Forelimb muscle (tissue), 1 donor: ENCODE measurements around the gene CDNF. TPM values are rescaled to one million over a fixed set of nuclear protein-coding genes. Genes with fewer than 3 reads are reported as not detected.
"Not testable (repeated sequence)": the region's sequence is repeated elsewhere in the genome, so short reads cannot be mapped to it uniquely, and the experiment has no call there.

Experiments
- DNase-seq: peaks from one replicate; pipeline ENCODE4 v3.0.0-alpha.2; 2013; ENCODE audit warnings: low read depth
- polyA plus RNA-seq: library from polyadenylated mRNA; unstranded; fragments of 120-200 nt; gene quantifications from one replicate; pipeline ENCODE4 v1.2.1, GENCODE V29; 2013; ENCODE audit not compliant: insufficient read length

Gene CDNF
- 3.5 TPM for polyA plus RNA-seq

DNA sequence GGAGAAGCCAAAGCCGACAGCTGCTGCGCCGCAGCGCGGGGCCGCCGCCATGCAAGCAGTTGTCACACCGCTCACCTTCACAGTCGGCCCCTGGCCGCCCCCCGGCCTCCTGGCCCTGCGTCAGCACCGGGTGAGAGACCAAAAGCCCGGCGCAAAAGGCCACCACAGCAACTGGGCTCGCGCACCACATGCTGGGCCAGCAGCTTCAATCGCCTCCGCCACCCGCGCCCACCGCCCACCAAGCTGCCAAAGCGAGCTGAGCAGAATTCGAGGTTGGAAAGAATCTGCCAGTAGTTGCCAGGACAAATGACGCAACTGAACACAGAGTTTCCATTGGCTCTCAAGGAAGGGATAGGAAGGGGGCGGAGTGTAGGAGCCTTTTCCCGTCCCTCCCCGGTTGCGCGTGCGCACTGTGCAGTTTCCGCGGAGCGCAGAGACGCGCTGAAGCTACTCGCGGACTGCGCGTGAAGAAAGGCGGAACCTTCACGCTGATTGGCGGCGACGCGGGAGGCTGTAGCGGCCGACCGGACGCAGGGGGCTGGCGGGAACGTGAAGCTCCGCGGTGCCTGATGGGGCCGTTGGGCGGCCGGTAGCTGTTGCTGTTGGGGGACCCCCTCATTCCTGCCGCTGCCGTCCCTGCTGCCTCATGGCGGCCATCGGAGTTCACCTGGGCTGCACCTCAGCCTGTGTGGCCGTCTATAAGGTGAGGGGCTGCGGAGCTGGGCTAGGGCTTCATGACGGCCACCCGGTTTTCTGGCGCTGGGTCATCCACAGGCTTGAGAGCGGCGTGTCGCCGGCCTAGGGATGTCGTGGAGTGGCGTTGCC is at the start of gene CDNF, which contains the start of the genes HSPA14 and MSANTD7:
Gene CDNF, minus strand, starts transcription at position 281 of the 825 bp plus-strand sequence. Its CDS starts 91 bp downstream, at position 190.
Gene HSPA14, plus strand, starts transcription at position 550 of the 825 bp plus-strand sequence. Its CDS starts 97 bp downstream, at position 647.
Gene MSANTD7, plus strand, starts transcription at position 550 of the 825 bp plus-strand sequence. CDS start 3,979 bp downstream, outside the sequence.
- DNase-seq = peak; percentile 100

DNA sequence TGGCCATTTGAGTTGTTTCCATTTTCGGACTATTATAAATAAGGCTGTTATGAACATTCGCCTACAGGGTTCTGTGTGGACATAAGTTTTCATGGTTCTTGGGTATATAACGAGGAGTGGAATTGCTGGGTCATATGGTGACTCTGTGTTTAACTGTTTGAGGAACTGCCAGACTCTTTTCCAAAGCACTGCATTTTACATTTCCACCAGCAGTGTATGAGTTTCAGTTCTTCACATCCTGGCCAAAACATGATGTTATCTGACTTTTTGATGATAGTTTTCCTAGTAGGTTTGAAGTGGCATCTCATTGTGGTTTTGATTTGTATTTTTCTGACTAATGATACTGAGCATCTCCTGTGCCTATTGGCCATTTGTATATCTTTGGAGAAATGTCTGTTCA is 46.2 kb upstream of the CDNF start:
- DNase-seq = no peak

DNA sequence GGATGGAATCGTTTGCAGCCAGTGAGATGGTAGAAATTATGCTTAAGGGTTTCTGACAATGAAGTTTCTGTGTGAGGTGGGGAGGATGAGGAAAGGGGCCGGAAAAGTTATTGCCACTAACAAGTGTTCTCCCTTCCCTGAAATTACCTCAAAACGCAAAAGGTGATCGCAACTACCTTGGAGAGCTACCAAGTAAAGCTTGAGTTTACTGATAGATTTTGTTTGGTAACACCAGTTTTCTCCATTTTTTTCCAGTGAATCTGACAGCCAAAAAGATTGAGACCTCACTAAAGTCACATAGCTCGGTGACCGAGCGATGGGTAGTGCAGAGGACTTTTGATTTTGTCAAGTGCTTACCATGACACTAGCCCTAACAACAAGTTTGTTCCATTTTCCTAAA is 42.4 kb upstream of the CDNF start:
- DNase-seq = no peak

- no peak for DNase-seq
Measured at GRCh38 chr10:14879928-14880193, 42.0 kb upstream of the CDNF start.

- DNase-seq = no peak
Measured at GRCh38 chr10:14879124-14879927, 41.5 kb upstream of the CDNF start.

DNA sequence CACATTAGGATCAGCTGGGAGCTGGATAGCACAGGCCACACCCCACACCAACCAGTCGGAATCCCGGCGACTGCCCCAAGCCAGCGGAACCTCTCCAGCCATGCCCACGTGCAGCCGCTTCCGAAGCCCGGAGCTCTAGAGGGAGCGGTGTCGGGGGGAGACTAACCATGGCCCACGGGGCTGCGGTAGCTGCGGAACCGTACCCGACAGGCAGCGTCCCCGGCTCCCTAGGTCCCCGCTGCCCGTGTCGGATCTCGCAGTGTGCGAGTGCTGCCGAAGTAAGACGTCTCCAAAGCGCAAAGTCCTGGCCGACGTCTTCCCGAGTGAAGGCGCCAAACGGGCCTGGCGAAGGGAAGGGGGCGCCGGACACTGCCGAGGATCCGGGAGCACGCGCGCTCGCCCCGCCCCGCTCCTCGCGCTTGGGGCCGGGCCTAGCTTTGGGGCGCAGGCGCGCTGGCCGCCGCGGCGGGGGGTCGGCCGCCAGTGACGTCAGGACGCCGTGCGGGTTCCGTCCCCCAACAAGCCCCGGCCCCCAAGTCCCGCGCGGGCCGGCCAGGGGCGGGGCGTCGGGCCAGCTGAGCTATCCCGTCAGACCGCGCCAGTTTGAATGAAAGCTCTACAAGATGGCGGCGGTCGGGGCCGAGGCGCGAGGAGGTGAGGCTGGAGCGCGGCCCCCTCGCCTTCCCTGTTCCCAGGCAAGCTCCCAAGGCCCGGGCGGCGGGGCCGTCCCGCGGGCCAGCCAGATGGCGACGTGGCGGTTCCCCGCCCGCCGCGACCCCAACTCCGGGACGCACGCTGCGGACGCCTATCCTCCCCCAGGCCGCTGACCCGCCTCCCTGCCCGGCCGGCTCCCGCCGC is 40.7 kb upstream of the CDNF start, which contains the start of gene SUV39H2:
Gene SUV39H2, plus strand, starts transcription at position 601 of the 858 bp plus-strand sequence. Its CDS starts 23 bp downstream, at position 624.
- peak; percentile 78 for DNase-seq

DNA sequence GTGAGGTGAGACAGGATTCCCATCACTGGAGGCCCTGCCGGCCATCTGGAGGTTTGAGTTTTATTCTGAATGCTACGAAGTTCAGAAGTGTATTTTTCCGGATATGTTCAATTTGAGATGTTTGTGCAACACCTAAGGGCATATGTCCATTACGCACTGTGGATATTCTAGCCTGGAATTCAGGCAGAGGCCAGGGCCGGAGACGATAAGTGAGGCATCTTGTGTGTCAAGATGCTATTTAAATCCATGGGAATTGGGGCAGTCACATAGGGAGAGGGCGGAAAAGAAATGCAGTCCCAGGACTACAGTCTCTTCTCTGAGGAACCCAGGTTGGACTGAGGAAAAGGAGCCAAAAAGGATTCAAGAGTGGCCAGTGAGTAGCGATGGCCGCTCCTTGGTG is 38.9 kb upstream of the CDNF start:
- no peak for DNase-seq

DNA sequence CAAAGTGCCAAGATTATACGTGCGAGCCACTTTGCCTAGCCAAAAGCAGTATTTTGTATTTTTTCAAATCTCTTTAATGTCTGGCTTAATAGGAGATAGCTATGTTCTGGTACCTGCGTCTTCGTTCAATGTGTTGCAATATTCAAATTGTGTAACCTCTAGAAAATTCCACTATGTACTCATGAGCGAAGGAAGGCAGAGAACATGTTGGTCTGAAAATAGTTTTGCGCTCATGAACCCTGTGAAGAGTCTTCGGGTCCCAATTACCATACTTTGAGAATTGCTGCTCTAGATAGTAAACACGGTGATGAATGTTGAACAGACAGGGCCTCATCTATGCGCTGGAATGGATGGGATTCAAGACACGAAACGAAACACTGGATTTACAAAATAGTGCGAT is 38.1 kb upstream of the CDNF start:
- no peak for DNase-seq

DNA sequence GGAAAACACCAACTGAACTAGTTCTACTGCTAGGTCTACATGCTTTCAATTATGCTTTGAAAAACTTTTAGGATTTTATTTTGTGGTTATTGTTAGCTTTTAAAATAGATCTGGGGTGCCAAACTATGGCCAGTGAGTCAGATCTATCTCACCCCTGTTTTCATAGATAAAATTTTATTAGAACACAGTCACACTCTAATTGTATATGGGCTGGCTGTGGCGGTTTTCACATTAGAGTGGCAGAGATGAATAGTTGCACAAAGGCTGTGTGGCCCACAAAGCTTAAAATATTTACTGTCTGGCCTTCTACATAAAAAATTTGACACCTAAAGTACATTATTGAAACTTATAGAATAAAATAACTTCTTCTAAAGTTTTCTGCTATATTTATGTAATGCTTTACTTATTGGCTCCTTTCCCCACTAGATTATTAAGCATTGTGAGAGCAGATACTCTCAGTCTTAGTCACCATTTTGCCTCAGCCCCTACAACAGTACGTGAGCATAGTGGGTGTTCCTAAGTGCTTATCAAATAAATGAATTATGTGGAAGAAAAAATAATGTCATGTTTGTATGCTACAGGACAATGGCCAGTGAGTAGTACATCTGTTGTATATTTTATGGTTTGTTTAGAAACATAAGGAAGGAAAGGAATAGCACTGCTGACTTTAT is 35.4 kb upstream of the CDNF start:
- no peak for DNase-seq

DNA sequence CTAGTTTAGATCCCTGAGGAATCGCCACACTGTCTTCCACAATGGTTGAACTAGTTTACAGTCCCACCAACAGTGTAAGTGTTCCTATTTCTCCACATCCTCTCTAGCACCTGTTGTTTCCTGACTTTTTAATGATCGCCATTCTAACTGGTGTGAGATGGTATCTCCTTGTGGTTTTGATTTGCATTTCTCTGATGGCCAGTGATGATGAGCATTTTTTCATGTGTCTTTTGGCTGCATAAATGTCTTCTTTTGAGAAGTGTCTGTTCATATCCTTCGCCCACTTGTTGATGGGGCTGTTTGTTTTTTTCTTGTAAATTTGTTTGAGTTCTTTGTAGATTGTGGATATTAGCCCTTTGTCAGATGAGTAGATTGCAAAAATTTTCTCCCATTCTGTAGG is 27.0 kb upstream of the CDNF start:
- DNase-seq = not testable (repeated sequence)

- not testable (repeated sequence) for DNase-seq
Measured at GRCh38 chr10:14864466-14864865, 26.6 kb upstream of the CDNF start.

GRCh38 chr10:14860791-14861190 is 23.0 kb upstream of the CDNF start:
- no peak for DNase-seq

DNA sequence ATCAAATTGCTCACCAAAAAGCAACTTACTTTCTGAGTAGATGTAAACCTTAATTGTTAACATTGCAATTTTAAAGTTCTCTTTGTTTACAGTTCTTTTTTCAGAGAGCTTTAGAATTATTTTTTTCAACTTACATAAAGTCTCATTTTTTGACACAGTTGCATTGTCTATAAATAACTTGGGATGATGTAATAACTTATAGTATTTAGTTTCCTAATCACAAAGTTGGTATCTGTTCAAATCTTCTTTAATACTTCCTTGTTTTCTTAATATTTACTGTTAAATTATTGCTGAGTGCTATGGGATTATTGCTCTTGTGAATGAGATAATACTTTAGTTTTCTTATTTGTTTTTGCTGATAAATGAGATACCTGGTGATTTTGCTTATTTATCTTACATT is 21.9 kb upstream of the CDNF start:
- no peak for DNase-seq

DNA sequence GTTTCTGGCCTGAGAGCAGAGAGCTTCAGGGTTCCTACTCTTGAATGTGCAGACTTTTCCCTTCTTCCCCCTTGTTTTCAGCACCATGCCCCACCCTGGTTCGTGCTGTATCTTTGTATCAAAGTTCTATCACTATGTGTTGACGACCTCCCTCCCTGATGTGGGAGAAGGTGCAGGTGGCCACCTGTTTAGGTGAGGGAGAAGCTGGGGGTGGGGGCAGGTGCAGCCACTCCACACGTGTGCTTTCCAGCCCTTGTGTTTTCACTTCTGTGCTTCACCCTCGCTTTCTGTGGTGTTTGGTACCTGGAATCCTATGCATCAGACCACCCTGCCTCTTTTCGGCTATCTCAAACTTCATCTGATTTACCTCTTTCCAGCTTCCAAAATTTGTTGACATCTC is 21.2 kb upstream of the CDNF start:
- no peak for DNase-seq

DNA sequence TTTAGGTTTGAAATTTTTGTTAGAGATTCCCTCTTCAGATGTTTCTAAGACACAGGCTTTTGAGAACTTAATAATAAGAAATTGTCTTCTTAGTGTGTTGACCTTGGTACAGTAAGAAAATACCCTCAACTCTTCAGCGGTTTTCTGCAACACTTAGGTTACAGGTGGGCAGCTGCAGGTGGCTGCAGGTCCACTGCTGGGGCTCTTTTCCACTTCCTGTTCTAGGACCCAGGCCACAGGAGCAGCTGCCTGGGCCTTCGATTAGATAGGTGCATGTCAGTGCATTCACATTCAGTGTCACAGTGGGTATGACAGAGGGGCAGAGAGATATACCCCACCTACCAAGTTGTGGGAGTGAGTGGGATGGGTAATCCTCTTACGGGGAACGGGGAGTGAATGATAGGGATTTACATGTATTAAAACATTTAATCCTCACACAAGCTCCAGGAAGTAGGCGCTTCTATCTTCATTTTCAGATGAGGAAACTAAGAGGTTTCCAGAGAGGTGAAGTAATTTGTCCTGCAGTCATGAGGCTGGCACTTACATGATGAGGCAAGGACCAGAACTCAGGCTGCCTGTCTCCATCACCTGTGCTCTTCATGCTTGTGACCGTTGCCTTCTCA is 20.6 kb upstream of the CDNF start:
- no peak for DNase-seq

GRCh38 chr10:14855453-14855852 is 17.6 kb upstream of the CDNF start:
- no peak for DNase-seq

DNA sequence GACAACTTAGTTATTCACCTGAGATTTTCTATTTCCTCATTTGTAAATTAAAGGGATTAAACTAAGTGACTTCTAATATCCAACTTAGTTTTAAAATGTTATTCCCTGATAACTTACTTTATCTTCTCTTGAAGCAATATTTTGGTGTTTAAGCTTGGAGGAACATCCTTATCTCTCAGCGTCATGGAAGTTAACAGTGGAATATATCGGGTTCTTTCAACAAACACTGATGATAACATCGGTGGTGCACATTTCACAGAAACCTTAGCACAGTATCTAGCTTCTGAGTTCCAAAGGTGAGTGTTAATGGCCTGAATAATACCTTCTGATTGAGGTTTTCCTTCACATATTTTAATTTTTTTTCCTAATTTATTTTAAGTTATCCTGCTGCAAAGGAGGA is 14.4 kb upstream of the CDNF start:
- DNase-seq = no peak

DNA sequence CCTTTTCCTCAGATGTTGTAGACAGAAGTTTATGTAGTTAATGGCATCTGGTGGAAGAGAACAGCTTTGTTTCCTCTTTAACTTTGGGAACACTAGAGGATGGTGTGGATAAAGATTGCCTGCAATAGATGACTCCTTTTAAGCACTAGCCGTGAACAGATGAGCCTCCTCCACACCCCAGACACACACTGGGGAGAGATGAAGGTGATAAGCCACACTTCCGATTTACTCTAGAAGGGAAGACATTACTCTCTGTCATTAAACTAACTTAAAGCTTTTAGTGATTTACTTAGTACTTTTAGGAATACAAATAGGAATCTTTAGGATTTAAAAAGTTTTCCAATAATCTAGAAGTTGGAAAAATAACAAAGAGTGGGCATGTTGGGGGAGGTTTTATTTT is 7.1 kb upstream of the CDNF start:
- DNase-seq = no peak

DNA sequence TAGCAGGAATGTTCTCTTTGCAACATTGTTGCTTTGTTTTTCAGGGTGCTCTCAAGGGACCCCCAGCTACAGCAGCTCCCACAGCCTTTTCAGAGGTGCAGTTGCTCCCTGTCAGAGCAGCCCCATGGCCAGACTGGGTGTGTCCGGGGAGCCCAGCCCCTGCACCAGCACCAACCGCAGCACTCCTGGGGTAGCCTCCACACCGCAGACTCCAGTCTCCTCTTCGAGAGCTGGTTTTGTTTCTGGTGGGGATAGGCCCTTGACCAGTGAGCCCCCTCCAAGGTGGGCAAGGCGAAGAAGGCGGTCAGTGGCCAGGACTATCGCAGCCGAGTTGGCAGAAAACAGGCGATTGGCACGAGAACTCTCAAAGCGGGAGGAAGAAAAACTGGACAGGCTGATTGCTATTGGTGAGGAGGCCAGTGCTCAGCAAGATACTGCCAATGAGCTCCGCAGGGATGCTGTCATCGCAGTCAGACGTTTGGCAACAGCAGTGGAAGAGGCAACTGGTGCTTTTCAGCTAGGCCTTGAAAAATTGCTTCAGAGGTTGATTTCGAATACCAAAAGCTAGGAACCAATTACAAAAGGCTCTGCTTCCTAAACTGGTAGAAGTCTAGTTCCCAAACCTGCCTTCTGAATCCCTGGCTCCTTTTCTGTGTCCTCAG is 5.6 kb upstream of the CDNF start:
- no peak for DNase-seq

DNA sequence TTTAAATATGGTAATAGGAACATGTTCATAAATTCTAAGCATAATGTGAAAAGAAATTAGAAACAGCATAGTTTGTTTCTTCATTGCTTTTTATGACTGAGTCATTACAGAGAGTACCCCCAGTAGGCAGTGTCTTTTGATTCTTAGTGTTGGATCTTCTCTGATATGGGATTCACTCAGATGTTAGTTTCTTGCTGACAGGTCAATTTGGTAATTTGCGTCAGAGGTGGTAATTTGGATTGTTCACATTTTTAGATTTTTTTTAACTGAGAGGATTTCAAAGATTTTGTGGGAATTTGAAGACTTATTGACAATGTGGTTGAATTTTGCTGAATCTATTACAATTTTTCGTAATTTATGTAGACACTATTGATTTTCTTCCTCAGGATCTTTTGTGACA is 2.3 kb upstream of the CDNF start:
- DNase-seq = no peak
